GM21526 (cell line): Measurements from ENCODE around the gene LRRK1.
"Not testable (repeated sequence)": the region's sequence is repeated elsewhere in the genome, so short reads cannot be mapped to it uniquely, and the experiment has no call there.

ENCODE experiments used
- ATAC-seq: cut with Tn5 transposase; IDR thresholded peaks from one replicate; pipeline ENCODE4 v1.9.1; 2021; ENCODE audit warnings: moderate library complexity; ENCODE audit not compliant: unreplicated experiment, low FRiP score

The LRRK1 gene

DNA sequence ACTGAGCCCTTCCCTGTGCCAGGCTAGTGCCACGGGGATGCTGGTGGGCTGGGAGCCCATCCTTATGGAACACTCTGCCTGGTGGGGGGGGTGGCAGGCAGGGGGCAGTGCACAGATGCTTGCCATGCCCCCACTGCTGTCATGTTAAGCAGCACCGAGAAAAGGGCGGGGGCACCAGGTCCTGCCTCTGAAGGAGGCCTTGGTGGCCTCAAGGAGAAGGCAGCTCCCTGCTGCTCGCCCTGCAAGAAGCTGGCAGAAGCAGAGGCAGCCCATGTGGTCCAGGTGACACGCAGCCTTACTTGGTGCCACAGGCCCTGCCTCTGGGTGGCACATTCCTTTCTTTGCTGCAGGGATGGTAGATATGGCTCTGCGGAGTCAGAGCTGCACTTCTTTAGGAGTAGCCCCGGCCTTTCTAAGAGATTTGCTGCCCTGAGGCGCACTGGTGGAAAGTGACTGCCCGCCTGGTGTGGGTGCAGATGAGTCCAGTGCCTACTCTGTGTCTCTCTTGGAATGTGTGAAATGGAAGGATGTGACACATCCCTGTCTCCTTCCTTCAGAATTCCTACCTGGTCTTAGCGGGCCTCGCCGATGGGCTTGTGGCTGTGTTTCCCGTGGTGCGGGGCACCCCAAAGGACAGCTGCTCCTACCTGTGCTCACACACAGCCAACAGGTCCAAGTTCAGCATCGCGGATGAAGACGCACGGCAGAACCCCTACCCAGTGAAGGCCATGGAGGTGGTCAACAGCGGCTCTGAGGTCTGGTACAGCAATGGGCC is 145.8 kb downstream of the LRRK1 start:
- ATAC-seq: no peak

DNA sequence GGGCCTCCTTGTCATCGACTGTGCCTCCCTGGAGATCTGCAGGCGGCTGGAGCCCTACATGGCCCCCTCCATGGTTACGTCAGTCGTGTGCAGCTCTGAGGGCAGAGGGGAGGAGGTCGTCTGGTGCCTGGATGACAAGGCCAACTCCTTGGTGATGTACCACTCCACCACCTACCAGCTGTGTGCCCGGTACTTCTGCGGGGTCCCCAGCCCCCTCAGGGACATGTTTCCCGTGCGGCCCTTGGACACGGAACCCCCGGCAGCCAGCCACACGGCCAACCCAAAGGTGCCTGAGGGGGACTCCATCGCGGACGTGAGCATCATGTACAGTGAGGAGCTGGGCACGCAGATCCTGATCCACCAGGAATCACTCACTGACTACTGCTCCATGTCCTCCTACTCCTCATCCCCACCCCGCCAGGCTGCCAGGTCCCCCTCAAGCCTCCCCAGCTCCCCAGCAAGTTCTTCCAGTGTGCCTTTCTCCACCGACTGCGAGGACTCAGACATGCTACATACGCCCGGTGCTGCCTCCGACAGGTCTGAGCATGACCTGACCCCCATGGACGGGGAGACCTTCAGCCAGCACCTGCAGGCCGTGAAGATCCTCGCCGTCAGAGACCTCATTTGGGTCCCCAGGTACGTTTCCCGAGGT is 146.5 kb downstream of the LRRK1 start:
- no peak for ATAC-seq

DNA sequence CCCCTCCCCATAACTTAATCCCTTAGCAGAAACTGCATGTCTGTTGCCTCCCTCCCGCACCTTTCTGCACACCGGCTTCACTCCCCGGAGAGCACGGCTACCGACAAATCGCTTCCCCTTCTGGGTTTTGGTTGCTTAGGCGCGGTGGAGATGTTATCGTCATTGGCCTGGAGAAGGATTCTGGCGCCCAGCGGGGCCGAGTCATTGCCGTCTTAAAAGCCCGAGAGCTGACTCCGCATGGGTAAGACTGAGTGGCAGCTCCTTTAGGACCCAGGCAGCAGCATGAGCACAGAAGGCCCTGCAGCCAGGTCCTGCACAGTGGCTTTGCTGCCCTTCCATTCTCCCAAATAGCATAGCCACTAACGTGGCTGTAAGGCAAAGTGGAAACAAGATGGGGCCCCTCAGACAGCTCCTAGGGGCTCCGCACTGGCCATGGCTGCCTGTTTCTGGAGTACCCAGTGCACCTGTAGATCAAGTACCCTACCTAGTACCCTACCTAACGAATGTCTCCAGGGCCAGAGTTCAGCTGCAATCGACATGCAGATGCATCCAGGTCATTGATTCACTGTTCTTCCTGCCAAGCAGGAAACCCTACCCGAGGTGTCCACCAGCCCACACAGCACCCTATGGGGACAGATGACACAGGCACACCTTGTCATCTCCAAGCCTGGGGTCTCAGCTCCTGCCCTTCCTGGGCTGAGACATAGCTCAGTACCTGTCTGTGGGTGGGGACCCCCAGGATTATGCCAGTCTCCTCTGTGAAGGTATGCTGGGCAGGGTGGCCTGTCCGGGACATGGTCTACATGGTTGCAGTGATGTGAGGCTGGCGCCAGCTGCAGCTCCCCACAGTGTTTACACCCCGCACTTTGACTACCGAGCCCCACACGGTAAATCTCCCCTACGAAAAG is 147.6 kb downstream of the LRRK1 start:
- no peak for ATAC-seq

DNA sequence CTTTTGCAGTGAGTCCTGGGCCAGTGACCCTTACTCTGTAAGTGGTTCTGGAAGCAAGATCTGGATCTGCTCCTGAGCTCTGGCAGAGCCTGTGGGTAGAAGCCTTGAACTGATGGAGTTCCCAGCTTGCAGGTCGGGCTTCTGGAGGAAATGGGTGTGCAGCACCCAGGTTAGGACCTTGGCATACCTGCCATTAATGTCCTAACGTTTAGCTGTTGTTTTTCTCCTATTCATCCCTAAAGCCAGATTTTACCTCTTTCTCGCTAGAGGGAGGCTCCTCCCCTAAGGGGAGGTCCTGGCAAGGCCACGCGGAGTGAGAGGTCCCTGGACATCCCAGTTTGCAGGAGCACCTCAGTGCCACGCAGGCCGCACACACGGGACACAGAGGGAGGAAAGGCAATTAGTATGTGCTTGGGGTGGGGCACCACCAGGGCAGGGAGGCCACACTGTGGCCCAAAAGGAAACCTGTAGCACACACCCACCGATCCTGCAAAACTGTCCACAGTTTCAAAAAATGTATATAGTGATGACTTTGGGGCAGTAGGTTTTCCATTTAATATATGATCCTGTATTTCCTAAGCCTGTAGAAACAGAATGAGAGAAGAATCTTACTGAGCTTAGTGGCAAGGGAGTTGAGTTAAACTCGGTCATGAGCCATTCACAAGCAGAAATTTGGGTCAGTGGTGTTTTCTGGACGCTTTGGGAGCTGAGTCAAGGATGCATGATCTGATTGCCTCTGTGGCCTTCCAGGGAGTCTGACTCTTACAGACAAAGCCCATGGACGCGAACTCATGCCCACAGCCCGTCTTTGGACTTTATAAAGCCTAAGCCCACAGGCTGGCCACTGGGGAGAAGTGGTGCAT is 148.7 kb downstream of the LRRK1 start:
- ATAC-seq: no peak

DNA sequence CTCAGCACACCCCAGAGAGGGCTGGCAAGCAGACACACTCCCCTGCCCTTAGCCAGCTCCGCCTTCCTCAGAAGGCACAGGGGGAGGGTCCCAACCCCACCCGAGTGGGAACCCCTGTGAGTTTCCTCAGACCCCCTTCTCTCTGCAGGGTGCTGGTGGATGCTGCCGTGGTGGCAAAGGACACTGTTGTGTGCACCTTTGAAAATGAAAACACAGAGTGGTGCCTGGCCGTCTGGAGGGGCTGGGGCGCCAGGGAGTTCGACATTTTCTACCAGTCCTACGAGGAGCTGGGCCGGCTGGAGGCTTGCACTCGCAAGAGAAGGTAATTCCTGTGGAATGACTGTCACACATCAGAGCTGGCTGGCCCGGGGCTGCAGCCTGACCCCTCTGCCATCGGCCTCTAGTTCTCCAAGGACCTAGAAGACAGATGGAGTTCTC is 149.4 kb downstream of the LRRK1 start:
- ATAC-seq: no peak

DNA sequence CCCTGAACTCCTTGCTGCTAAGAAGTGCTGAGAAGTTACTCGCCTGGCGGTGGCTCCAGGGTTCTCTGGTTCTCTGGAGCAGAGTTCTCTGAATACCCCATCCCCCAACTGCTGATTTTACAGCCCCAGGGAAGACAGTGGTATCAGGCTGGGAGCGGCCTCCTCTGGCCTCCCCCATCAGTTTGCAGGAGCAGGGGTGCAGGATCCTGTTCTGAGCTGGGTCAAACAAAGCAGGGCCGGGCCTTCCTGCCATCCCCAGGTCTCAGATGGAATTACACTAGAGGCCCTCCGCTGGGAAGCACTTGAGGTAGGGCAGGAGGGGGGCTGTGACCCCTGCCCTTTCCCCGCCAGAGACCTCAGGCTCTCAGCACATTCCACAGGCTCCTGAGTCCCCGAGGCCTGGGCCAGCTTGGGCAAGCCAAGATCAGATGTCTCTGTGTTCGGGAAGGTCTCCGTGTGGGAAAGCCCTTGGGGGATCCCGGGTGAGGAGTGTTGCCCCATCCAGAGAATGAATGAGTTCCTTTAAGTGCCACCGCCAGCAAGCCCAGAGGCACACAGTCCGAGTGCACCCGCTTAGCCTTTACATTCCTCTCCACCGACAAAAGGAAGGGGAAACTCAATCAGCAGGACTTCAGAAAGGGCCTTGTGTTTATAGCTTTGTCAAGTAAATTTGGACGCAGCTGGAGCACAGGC is 149.9 kb downstream of the LRRK1 start:
- ATAC-seq: no peak

DNA sequence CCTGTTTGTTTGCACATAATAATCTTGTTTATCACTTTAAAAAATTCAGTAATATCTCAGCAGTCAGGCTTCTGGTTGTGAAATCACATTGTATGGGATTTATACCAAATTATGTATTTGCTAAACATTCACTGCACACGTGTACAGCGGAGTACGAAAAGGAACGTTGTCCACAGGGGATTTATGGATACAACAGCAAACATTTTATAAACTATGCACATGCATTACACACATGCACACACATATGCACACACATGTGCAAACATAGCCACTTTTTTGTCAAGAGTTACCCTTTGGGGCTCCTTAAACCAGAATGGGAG is 150.5 kb downstream of the LRRK1 start:
- no peak for ATAC-seq

DNA sequence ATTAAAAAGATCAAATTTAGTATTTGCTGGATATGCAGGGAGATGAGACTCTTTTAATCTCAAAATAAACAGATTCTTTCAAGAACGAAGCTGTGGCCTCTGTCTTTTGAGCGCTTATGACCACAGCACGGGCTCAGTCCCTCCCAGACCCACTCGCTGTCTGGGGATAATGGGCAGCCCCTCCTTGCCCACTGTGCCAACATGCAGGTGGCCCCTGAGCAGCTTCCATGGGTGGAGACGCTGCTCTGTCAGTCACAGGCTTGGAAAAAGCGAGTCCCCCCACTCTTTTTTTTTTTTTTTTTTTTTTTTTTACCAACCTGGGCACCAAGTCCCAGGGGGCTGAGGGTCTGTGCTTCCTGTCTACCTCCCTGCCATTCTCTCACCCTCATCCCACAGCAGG is 150.9 kb downstream of the LRRK1 start:
- ATAC-seq: no peak

DNA sequence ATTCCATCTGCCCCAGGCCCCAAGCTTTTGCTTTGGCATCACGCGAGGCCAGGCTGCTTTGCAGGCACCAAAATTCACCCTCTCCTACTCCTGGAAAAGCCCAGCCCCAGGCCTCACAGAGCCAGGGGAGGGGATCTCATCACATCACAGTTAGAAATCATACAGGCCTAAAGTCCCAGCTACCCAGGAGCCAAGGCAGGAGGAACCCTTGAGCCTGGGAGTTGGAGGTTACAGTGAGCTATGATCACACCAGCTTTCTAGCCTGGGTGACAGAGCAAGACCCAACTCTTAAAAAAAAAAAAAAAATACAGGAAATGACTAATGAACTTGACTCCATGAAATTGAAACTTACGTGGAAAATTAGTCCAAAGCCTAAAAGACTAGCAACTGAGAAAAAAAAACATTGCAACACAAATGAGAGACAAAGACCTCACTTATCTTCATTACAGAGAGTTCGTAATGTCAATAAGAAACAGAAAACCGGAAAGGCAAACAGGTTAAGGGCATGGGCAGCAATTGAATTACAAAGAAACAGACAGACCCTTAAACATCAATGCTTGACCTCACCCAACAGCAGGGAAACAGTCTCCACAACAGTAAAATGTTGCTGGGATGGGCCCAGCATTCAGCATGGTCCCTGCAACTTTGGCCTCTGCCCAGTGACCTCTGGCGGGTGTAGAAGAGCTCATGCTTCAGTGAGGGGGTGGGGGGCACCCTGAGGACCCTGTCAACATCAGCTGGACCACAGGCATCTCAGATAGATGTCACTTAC is 151.5 kb downstream of the LRRK1 start:
- ATAC-seq: no peak

DNA sequence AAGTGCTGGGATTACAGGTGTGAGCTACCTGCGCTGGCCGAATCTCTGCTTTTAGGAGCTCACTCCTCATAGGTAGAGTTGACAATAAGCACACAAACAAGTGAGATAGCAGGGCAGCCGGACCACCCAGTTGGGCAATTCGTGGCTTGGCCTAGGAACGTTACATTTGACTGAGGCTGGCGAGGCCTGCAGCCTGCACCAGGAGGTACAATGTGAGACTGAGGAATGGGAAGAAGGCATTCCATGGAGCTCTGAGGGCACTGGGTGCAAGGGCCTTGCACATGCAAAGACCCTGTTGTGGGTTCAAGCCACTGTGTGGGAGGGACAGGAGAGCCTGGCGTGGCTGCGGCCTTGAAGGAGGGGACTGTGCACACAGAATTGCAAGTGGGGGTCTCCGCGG is 152.5 kb downstream of the LRRK1 start:
- no peak for ATAC-seq

DNA sequence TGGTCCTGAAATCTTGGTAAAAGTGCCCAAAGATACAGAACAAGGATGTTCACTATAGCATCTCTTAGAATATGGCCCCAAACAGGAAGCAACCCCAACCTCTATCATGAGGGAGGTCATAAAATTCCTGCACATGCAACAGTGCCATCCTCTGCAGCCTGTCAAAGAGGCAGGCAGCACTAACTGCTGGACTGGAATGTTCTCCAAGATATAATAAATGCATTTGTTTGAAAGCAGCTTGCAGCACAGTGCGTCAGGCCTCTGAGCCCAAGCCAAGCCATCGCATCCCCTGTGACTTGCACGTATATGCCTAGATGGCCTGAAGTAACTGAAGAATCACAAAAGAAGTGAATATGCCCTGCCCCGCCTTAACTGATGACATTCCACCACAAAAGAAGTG is 153.1 kb downstream of the LRRK1 start:
- not testable (repeated sequence) for ATAC-seq

DNA sequence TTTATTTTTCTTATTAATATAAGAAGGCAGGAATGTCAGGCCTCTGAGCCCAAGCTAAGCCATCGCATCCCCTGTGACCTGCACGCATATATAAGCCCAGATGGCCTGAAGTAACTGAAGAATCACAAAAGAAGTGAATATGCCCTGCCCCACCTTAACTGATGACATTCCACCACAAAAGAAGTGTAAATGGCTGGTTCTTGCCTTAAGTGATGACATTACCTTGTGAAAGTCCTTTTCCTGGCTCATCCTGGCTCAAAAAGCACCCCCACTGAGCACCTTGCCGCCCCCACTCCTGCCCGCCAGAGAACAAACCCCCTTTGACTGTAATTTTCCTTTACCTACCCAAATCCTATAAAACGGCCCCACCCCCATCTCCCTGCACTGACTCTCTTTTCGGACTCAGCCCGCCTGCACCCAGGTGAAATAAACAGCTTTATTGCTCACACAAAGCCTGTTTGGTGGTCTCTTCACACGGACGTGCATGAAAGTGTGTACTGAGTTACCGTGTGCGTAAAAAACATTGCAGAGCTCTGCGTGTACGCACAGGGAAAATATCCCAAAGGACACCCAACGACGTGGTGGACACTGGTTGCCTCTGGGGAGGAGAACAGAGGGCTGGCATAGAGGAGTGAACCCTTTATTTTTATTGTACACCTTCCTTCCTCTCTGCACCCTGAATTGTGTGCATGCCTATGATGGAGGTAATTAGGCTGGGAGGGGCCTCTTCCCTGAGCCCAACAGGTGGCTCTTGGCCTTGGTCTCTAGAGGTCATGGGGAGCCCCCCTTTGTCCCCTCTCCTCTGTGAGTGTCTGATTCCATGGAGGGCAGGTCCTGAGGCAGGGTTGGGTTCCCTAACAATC is 158.9 kb downstream of the LRRK1 start:
- ATAC-seq: not testable (repeated sequence)

DNA sequence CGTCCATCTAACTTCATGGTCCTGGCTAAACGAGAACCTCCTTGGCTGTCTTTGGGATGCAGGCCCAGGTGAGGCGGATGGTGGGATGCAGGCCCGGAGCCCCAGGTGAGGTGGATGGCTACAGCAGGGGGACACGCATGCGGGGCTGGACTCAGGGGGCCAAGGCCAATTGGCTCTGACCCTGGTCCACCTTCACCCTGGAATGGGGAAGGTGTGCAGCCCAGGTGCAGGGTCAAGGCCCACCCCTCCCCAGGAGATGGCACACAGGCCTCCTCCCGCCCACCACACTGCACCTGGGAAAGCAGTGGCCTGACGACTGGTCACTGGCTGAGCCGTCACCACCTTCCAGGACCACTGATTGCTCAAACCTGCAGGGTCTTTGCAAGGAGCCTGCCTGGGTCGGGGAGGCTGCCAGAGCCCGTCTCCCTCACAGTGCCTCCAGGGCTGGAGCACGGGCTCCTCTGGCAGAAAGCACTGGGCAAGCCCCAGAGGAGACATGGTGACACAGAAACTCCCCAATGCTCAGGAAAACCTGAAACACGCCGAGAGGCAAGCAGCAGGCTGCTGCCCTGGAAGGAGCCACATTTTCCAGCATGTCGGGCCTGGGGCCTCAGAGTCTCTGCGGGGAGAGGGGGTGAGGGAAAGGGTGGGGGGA is 159.6 kb downstream of the LRRK1 start:
- ATAC-seq: no peak

DNA sequence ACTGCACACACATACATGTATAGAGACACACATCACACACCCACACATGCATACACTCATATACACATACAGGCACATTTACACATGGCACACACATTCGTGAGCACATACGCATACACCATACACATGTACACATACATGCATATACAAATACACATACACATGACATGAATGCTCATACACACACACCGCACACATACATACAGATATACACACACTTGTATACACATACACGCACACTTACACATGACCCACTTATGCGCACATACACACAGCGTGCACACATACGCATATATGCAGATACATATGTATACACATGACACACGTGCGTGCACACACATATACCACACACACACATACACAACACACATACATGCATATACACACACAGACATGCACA is 162.7 kb downstream of the LRRK1 start:
- ATAC-seq: no peak

DNA sequence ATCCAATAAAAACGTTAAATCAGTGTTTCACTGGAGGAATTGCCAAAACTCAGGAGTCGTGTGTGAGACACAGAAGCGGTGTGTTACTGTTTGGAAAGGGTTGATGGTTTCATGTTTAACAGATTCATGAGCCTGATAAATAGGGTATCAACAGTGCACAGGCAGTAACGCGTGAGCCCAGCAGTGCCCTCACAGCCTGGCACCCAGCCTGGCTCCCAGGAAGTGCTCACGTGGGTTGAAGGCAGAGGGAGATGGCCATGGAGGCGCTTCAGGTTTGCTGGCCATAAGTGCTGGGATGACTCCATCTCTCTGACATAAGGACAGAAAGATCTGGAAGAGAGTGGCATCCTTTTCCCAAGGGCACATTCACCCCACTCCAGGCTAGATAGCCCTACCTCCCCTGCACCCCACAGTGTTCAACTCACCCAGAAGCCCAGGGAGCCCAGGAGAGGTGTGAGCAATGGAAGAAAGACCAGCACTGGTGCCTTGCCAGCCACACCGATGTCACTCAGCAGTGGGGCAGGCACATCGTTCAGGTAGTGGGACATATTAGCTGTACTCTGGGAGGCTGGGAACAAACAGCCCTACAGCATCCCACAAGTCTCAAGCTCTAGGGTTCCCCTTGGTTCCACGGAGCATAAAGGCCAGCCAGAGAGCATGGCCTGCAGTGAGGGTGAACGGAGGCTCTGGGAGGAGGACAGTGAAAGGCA is 164.3 kb downstream of the LRRK1 start:
- ATAC-seq: no peak

DNA sequence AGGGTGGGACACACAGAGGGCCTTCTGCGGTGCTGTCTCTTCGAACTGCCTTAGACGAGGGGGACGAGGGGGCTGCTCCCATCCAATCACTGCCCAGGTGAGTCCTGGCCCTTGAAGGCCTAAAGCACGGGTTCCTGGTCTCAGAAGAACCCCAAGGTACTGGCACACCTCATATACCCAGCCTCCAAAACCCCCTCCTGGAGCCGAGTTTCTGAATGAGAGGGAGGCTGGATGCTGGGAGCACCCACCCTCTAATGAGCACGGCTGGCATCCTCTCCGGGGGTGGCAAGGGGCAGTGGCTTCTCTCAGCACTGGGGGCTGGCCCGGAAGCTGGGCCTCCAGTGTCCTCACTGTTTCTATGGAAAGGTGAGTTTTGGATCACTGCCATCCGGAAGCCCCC is 165.6 kb downstream of the LRRK1 start:
- ATAC-seq: no peak

DNA sequence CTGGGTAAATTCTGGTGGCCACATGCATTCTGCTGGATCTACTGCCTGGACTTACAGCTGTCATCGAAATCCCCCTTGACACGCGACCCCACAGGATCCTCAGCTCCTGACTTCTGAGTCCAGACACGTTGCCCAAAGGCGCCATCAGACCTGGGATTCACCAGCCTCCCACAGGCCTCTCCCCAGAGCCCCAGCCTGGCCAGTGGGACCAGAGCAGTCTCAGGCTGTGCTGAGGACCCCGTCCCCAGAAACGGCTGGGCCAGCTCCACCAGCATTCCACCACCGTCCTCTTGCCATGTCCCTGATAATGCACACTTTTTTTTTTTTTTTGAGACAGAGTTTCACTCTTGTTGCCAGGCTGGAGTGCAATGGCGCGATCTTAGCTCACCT is 166.1 kb downstream of the LRRK1 start:
- no peak for ATAC-seq
